Stimulated activated CD8-positive, alpha-beta memory T cell treated with anti-CD3 and anti-CD28 coated beads, Interleukin-12 subunit alpha, Interleukin-12 subunit beta, amount 100 ng/mL, for 24 hours (primary cell): Measurements from ENCODE around the gene AUTS2.

Experiments
- DNase-seq: peaks from one replicate; pipeline ENCODE4 v3.0.0-alpha.2; 2020; ENCODE audit errors: extremely low read depth

AUTS2 gene

DNA sequence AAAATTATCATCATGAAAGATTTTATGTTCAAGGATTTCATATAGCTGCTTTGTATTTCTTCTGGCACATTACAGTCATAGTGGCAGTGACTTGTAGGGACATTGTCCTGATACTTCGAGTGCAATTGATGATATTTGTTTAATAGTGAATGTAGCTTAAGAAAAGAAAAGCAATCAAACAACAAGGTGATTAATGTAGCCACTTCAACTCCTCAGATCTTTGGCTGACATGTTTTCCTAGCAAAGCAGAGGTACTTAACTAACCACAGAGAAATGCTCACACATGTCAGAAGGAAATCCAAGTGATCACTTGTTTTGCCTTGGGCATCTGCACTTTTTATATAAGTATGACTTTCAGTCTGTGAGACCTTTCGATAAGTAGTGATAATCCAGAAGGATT lies 470.3 kb downstream of the AUTS2 start:
- no peak for DNase-seq

DNA sequence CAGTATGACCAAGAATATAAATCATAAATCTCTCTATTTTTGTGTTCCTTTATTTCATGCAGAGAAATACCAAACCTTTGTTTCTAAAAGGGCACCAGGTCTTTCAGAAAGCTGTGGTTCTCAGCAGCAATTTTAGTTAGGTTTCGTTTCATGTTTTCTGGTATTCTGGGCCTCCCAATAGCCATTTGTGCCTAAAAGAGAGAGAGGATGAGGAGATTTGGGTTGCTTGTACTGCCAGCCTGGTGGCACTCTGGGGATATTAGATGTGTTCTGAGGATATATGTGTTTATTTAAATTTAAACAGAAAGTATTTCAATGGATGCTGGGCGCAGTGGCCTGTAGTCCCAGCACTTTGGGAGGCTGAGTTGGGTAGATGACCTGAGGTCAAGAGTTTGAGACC lies 471.7 kb downstream of the AUTS2 start:
- DNase-seq, result no peak

DNA sequence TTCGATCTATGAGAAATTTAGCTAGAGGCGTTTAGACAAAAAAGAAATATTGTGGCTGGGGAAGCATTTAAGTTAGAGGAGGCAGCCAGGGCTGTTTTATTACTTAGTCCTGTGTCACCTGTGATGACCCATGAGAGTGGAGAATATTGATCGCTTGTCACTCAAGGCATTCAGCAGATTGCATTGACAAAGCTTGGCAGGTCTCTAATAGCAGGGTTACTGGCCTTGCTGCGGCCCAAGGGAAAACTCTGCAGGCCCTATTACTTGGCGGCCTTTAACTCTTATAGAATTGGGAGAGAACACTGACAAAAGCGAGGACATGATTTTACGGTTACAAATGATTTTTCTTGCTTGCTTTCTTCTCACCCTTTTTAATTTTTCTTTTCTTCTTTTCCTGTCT lies 473.5 kb downstream of the AUTS2 start:
- DNase-seq, result no peak

DNA sequence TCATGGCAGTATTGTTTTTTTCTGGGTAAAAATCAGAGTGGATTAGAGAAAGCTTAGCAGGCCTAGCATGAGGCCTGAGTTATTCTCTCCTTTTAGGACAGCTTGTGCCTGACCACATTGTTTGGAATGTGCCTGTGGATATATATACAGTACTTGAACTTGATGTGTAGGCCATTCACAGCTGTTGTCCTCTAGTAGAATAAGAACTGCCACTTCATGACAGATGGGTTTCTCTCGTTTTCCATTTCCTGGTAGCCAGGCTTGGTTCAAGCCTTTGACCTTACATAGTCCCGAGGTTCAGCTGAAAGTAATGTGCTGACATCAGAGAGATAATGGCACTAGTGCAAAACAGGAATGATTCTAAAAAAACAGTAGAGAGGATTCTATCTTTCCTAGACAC lies 473.9 kb downstream of the AUTS2 start:
- DNase-seq, result no peak

DNA sequence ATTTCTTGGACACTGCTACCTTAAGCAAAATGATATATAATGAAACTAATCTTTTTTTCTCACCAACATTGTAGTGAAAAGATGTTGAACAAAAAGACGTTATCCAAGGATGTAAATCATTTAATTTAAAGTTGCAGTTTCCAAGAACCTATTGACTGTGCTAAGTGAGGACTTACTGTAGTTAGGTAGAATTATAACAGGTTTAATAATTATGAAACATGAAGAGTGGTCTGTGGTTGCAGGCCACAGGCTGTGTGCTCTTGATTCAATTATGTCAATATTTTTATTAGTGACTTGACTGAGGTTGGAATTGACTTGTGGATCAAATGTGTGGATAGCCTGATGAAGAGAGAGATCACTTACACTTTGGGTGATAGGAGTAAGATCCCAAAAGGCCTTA lies 478.1 kb downstream of the AUTS2 start:
- DNase-seq, result no peak

DNA sequence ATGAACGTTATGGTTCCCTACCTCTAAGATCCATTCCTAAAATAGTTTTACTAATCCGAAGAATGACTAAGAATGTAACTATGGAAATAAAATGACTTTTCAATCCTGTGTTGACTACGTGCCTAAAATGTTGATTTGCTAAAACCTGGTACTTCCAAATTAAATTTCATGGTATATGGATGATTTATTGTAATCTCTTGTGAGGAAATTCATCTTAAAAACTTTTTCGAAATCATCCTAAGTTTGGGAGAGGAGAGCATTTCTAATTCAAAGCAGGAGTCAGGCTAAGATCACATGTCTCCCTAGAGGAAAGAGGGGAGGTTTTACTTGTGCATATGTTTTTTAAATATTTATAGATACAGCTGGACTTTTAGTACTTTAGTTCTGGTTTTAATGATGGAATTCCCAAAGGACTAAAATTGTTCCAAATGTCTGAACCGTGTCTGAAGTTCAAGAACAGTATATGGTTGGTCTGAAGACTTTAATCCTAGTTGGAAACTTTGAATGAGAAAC lies 483.9 kb downstream of the AUTS2 start:
- DNase-seq, result no peak

DNA sequence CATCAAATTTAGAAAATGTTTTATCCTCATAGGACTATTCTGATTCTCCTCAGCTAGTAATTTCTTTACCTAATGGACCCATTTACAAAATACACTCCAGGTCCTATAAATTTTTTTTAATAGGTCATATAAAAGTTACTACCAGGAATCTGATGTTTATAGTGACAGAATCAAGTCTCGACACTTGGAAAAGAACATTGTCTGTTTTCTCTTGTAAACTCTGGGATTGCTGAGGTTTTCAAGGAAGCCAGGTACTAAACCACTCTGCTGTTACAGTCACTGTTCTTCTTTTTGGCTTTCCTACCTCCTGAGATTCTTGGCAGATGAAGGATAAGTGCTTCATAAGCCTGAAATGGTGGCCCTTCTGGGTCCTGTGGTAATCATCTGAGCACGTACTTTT lies 493.1 kb downstream of the AUTS2 start:
- no peak for DNase-seq

DNA sequence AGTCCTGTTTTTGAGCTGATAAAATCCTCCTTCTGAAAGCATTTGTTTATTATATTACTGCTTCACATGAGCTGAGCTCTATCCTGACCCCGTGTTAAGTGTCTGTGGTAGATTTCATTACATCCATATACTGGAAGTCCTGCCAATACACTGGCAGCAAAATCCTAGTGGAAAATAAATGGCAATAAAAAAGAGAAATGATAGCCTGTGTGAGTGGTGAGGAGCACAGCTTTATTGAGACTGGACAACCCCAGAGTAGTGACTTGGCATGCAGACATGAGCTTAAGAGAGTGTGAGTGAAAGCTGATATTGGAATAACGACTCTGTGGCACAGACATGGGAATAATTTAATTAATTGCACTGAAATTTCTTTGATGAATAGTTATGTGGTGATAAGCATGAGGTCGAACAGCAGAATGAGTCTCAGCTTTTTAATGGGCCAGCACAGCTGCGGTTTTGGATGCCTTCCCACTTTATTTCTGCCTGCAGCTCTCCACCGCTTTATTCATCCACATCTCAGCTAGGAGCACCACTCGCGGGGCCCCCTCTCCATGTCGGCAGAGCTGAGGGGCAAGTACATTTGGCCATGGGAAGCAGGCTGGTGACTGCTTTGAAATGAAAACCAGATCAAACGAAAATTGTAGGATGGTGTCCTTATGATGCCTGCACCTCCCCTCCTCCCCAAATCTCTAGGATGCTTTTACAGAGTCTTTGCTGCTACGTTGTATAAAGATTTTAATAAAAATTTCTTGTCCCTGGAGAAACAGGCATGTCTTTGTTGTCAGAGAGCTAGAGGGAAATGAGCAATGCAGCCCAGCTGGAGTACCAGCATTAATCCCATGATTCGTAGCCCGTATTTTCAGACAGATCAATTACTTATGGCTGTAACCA lies 494.3 kb downstream of the AUTS2 start:
- no peak for DNase-seq

DNA sequence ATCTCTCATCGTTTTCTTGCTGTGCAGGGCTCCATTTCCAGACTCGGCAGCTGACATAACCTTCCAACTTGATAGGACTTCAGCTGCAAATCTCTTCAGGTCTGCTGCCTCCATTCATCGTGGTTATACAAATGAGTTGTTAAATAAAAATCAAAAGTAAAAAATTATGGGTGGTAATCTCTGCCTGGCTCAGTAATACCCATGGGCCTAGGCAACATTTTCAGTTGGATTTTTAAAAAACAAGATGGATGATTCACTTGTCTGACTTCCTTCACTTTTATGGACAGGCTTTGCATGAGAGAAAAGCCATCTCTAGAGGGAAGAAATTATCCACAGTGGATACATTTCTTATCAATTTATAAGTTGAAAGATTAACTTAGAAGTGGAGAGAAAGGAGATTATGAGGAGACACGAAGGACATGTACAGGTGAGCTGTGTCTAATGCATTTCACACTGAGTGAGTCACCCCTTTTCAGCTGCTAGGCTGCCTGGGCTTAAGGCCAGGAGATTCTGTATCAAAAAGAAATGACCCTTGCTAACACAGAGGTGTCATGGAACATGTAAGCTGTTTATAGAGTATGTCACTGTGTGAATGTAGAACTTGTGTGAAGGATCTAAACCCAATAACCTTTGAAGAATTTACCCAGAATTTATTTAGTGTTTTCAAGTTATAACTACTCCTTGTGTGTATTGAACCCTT lies 495.1 kb downstream of the AUTS2 start:
- no peak for DNase-seq

DNA sequence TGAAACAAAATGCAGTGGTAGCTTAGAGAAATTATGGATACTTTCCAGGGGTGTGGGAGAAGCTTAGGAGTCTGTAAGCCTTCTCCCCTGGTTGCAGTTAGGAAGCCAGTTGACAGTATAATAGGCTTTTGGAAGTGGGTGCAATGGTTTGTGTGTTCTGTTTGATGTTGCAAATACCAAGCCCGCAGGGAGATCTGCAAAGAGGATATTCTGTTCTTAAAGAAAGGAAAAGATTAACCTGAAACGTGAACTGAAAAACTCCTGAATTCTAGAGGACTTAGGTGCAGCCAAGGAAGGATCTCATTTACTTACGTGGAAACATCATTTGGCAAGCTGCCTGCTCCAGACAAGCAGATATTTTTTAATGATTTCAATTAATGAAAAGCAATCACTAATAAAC lies 496.6 kb downstream of the AUTS2 start:
- DNase-seq, result no peak

DNA sequence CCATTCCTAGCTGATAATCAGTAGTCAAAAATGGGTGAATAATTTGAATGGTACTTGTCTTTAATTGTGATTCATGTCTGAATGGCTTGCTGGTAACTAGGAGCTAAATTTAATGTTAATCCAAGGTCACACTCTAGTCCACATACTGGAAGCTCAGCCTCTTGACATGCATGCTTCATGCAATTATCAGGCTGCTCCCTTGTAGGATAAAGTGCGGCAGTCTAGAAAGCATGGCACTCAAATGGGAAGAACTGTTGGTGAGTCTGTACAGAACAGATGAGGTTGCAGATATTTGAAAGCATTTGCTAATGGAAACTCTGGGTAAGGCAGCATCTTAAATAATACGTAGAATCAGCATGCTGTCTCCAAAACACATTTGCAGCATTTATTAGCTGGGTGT lies 499.4 kb downstream of the AUTS2 start:
- DNase-seq, result no peak

DNA sequence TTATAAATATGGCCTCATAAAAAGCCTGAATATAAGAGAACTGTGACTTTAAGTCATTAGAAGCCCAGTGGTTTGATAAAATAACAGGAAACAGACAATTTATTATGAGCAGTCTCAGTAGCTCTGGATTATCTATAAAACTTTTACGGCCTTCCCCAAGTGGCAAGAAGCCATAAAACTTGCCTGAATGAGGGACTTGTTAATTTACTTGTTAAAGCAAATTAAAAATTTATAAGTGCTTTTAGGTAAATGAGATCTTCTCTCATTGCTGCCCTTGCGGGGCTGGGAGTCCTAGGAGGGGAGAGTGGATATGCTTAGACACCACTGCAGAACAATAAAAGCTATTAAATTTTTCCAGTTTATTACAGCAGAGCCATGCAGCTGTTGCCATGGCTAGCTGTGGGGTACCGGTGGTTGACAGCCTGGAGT lies 499.9 kb downstream of the AUTS2 start:
- DNase-seq, result no peak

DNA sequence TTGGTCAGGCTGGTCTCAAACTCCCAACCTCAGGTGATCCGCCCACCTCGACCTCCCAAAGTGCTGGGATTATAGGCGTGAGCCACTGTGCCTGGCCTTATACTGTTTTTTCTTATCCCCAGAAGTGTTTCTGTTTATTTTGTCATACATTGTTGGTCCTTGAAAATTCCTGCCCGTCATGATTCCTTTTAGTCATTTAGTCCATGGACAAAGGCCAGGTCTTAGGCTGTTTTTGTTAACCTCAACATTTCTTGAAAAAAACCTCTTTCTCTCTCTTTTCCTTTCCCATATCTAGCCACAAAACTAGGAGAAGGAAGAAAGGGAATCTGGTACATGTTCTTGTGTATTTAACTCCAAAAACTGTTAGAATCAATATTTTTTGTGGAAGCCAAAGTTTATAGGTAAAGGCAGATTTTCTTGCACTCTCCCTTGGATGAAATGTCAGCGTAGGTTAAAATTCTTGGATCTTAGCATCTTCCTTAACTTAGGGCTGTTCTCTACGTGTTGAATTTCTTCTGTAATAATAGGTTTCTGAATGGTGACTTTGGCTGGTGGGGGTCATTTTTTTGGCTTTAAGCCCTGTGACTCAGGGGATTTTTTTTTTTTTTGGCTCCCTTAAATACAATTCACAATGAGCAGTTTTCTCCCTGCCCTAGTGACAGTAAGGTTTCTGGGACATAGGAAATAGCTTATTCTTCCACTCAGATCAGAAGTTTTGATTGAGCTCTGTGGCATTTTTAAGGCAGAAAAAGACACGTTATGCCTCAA lies 500.8 kb downstream of the AUTS2 start:
- no peak for DNase-seq

DNA sequence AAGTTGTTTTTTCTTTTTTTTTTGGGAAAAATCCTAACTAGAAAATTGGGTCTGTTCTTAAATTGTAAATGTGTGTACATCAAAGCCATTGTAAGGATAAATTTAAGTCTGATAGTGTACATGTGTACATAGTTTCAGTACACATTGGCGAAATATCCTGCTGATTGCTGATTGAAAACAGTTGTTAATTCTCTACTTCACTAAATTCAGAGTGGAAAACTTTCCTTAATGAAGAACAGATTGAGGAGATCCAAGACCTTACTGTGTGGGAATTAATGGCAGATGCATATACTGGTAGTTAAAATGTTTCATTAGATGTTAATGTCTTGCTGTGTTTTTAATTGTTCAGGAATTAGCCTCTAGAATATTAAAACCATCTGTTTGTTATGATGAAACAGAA lies 506.0 kb downstream of the AUTS2 start:
- no peak for DNase-seq

DNA sequence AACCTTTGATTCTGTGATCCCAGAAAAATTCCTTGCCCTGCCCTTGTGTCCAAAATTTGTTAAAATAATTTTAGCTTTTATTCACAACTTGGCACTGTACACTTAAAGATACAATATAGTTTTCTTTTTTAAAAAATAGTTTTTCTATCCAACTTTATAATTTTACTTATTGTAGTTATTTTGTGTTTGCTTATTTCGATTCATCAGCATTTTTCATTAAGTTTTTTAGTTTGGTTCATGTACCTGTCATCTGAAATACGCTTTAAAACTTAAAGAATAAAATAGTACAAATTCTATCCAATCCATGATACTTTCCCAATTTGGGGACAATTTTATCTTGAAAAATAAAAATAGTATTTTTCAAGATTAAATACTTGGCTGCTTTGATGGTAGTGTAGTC lies 514.8 kb downstream of the AUTS2 start:
- DNase-seq, result no peak

DNA sequence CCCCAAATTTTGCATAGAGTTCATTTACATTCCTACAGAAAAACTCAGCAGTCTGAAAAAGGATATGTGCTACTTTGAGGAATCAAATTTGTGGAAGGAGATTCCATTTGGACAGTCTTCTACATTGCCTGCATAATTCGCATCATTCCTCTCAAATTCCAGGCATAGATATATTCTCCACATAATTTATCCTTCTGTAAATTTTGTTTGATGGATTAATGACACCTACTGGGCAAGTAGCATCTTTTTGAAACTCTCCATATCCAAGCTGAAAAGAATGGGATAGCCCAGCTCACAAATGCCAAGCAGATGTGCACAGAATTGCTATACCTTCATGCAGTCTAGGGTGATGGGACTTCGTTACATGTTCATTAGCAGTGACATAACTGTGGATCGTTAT lies 515.3 kb downstream of the AUTS2 start:
- DNase-seq, result no peak

DNA sequence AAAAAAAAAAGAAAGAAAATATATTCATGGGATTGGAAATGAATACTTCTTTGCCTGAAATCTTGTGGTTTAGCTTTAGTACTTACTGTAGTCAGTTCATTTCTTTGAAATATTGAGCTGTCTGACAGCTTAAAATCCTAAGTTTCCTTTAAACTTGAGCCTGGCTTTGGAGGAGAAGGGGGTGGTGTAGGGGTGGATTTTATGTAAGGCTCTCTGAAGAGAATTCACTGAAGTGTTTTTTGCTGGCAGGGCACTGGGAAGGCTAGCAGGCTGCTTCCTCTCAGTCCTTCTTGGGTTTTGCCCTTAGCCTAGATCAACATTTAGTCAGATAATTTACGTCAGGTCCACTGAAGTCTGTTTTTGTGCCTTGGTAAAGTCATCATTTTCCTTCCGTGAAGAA lies 516.5 kb downstream of the AUTS2 start:
- DNase-seq, result no peak

DNA sequence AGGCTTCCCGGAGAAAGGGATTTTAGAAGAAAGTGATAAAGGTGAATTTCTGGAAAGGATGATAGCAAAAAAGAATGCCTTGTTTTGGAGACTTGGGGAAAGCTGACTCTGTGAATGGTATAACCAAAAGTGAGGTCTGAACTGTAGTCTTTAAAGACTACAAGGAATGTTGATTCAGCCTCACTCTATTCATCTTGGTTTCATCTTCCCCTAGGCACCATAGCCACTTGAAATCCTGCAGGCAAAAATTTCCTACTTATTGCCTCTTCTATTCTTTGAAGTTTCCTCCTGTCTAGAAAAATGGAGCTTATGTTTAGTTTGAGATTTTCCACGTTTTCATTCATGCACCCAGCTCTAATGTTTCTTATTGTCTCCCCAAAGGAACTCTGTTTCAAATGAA lies 518.0 kb downstream of the AUTS2 start:
- no peak for DNase-seq

DNA sequence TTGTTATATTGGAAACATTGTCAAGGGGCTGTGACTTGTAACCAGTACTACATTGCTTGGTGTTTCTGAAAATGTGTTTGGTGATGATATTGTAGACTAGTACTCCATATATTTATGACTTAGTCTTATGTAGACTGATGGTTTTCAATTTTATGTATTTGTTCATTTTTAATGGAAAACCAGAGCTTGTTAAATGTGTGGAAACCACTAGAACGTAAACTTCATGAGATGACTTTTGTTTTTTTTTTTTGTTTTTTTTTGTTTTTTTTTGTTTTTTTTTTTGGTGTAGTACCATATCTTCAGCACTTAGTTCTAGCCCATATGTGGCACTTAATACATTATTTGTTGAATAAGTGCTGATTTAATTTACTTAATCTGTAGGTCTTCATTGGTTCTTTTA lies 518.6 kb downstream of the AUTS2 start:
- DNase-seq, result no peak

DNA sequence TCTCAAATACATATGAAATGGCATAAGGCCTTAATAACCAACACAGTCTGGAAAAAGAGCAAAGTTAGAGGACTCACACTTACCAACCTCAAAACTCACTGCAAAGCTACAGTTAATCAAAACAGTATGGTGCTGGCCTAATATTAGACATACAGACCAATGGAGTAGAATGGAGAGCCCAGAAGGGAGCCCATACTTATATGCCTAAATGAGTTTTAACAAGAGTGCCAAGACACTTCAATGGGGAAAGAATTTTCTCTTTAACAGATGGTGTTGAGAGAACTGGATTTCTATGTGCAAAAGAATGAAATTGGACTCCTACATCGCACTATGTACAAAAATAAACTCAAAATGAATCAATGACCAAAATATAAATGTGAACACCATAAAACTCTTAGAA lies 522.6 kb downstream of the AUTS2 start:
- no peak for DNase-seq

DNA sequence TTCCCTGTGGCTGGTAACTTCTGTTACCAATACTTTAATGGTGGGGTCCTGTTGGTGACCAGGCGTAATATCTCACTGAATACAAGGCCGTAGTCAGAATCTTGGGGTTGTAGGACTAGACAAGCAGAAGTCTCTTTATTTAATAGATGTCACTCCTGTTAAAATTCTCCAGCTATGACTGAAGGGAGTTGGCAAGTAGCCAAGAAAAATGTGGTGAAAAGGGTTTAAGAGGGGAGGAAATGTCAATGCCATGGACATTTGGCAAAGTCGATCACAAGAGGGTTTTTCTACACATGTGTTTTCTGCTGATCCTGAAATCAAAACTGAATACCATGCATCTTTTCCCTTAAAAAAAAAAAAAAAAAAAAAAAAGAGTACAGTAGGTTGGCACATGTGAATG lies 533.5 kb downstream of the AUTS2 start:
- no peak for DNase-seq

DNA sequence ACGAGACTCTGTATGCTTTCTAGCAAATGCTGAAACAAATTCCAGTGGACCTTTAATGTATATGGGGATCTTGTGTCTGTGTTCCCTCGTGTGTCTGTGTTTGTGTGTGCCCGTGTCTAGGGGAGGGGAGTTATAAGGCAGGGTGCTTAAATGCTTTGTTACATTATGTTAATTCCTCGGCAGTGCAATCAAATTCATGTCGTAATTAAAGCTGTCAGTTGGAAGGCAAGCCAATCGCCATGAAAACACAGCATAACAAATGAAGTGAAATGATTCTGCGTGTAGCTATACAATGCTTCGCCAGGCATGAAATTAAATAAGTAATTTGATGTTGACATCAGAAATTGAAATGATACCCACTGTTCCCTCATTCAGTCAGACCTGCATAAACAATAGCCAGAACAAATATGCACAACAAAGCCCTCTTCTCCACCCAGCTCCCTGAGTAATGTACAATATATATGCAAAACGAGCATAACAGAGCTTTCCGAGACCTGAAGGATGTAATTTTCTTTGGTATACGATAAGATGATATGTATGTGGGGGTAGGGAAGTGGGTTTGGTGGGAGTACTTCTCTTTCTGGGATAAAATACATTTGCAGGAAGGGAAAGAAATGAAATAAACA lies 534.1 kb downstream of the AUTS2 start:
- no peak for DNase-seq
